ENCODE data around the gene ANO3. TPM values are rescaled to one million over a fixed set of nuclear protein-coding genes. Genes with fewer than 3 reads are reported as not detected.

Gene ANO3
- total and polyA plus RNA-seq, 2 experiments from 2014 or later, result not detected

GRCh38 chr11:26698224-26698623 lies 366.3 kb downstream of the ANO3 start:
- Histone ChIP-seq H3K4me2 (no peak overlapping the region), H3F3A (replicated peaks; ENCODE audit: low read depth) (no peaks in the 10 kb centered on the region), H4K20me1 (replicated peaks; ENCODE audit: insufficient read depth) (no peaks in the 10 kb centered on the region), H2AFZ (no peak overlapping the region), H3K27me3 (ENCODE audit: insufficient read depth) (no peaks in the 10 kb centered on the region), H3K79me2 (replicated peaks; ENCODE audit: insufficient read depth) (no peaks in the 10 kb centered on the region), H3K27ac (ENCODE audit: low read depth) (no peak overlapping the region), H3K4me1 (ENCODE audit: insufficient read depth) (peaks cover 13% of the 10 kb centered on the region), H3K36me3 (ENCODE audit: insufficient read depth) (no peaks in the 10 kb centered on the region), H3K9me2 (ENCODE audit: insufficient read depth) (no peaks in the 10 kb centered on the region), H3K4me3 (no peak overlapping the region)
- Mint-ChIP-seq H3K36me3 (ENCODE audit: low read depth) (no peaks in the 10 kb centered on the region), H3K27ac (no peak overlapping the region; the same call in 1 of the 2 replicates), H3K9me3 (no peaks in the 10 kb centered on the region), H3K4me1 (peaks cover 6% of the 10 kb centered on the region; the same call in 2 of the 3 replicates), H3K4me3 (no peak overlapping the region), H3K27me3 (ENCODE audit: insufficient read depth, low read depth, poor library complexity) (no peaks in the 10 kb centered on the region)
- TF ChIP-seq, protein P1, sequence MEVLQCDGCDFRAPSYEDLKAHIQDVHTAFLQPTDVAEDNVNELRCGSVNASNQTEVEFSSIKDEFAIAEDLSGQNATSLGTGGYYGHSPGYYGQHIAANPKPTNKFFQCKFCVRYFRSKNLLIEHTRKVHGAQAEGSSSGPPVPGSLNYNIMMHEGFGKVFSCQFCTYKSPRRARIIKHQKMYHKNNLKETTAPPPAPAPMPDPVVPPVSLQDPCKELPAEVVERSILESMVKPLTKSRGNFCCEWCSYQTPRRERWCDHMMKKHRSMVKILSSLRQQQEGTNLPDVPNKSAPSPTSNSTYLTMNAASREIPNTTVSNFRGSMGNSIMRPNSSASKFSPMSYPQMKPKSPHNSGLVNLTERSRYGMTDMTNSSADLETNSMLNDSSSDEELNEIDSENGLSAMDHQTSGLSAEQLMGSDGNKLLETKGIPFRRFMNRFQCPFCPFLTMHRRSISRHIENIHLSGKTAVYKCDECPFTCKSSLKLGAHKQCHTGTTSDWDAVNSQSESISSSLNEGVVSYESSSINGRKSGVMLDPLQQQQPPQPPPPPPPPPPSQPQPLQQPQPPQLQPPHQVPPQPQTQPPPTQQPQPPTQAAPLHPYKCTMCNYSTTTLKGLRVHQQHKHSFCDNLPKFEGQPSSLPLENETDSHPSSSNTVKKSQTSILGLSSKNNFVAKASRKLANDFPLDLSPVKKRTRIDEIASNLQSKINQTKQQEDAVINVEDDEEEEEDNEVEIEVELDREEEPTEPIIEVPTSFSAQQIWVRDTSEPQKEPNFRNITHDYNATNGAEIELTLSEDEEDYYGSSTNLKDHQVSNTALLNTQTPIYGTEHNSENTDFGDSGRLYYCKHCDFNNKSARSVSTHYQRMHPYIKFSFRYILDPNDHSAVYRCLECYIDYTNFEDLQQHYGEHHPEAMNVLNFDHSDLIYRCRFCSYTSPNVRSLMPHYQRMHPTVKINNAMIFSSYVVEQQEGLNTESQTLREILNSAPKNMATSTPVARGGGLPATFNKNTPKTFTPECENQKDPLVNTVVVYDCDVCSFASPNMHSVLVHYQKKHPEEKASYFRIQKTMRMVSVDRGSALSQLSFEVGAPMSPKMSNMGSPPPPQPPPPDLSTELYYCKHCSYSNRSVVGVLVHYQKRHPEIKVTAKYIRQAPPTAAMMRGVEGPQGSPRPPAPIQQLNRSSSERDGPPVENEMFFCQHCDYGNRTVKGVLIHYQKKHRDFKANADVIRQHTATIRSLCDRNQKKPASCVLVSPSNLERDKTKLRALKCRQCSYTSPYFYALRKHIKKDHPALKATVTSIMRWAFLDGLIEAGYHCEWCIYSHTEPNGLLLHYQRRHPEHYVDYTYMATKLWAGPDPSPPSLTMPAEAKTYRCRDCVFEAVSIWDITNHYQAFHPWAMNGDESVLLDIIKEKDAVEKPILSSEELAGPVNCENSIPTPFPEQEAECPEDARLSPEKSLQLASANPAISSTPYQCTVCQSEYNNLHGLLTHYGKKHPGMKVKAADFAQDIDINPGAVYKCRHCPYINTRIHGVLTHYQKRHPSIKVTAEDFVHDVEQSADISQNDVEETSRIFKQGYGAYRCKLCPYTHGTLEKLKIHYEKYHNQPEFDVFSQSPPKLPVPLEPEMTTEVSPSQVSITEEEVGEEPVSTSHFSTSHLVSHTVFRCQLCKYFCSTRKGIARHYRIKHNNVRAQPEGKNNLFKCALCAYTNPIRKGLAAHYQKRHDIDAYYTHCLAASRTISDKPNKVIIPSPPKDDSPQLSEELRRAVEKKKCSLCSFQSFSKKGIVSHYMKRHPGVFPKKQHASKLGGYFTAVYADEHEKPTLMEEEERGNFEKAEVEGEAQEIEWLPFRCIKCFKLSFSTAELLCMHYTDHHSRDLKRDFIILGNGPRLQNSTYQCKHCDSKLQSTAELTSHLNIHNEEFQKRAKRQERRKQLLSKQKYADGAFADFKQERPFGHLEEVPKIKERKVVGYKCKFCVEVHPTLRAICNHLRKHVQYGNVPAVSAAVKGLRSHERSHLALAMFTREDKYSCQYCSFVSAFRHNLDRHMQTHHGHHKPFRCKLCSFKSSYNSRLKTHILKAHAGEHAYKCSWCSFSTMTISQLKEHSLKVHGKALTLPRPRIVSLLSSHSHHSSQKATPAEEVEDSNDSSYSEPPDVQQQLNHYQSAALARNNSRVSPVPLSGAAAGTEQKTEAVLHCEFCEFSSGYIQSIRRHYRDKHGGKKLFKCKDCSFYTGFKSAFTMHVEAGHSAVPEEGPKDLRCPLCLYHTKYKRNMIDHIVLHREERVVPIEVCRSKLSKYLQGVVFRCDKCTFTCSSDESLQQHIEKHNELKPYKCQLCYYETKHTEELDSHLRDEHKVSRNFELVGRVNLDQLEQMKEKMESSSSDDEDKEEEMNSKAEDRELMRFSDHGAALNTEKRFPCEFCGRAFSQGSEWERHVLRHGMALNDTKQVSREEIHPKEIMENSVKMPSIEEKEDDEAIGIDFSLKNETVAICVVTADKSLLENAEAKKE (CRISPR knock-in tag; IDR thresholded peaks at IDR 0.05), result no peak
- TF ChIP-seq ZNF331 (CRISPR knock-in tag; IDR thresholded peaks at IDR 0.05; ENCODE audit: low read depth) (no peak), EZH2 (IDR thresholded peaks at IDR 0.05; ENCODE audit: low read depth, unreplicated experiment) (no peak), ZNF114 (CRISPR knock-in tag; IDR thresholded peaks at IDR 0.05) (no peak), STAT1 (IDR thresholded peaks at IDR 0.05; ENCODE audit: unreplicated experiment) (no peak), EZH2phosphoT487 (IDR thresholded peaks at IDR 0.05; ENCODE audit: unreplicated experiment) (no peak), POLR2AphosphoS5 (IDR thresholded peaks at IDR 0.05; ENCODE audit: low read depth) (no peak), JUNB (IDR thresholded peaks at IDR 0.05; ENCODE audit: unreplicated experiment) (no peak), NANOG (IDR thresholded peaks at IDR 0.05; ENCODE audit: borderline replicate concordance) (no peak), ETS1 (IDR thresholded peaks at IDR 0.05) (no peak), CREB1 (CRISPR knock-in tag; IDR thresholded peaks at IDR 0.05; ENCODE audit: low read depth) (no peak)
- TF ChIP-seq, protein P2, sequence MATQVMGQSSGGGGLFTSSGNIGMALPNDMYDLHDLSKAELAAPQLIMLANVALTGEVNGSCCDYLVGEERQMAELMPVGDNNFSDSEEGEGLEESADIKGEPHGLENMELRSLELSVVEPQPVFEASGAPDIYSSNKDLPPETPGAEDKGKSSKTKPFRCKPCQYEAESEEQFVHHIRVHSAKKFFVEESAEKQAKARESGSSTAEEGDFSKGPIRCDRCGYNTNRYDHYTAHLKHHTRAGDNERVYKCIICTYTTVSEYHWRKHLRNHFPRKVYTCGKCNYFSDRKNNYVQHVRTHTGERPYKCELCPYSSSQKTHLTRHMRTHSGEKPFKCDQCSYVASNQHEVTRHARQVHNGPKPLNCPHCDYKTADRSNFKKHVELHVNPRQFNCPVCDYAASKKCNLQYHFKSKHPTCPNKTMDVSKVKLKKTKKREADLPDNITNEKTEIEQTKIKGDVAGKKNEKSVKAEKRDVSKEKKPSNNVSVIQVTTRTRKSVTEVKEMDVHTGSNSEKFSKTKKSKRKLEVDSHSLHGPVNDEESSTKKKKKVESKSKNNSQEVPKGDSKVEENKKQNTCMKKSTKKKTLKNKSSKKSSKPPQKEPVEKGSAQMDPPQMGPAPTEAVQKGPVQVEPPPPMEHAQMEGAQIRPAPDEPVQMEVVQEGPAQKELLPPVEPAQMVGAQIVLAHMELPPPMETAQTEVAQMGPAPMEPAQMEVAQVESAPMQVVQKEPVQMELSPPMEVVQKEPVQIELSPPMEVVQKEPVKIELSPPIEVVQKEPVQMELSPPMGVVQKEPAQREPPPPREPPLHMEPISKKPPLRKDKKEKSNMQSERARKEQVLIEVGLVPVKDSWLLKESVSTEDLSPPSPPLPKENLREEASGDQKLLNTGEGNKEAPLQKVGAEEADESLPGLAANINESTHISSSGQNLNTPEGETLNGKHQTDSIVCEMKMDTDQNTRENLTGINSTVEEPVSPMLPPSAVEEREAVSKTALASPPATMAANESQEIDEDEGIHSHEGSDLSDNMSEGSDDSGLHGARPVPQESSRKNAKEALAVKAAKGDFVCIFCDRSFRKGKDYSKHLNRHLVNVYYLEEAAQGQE (IDR thresholded peaks at IDR 0.05; ENCODE audit: unreplicated experiment), result no peak
- ATAC-seq, result no peak
- DNase-seq (ENCODE audit: low spot score), result no peak

All from GM23338 (cell line).